GM10248 (cell line): ENCODE data around the gene COL8A1.

Source experiments
- CTCF ChIA-PET: fragments of 300-600 bp; sonication (Branson Sonifier 250); formaldehyde crosslinking; extraction: SDS; loops from one replicate; lab custom pipeline; 2021; ENCODE audit warnings: antibody characterized with exemption; lab: Yijun Ruan, JAX
- POLR2A ChIA-PET: fragments of 350-650 bp; sonication (Branson Sonifier 250); formaldehyde crosslinking; extraction: SDS; loops from one replicate; lab custom pipeline; 2020; ENCODE audit warnings: antibody characterized with exemption; lab: Yijun Ruan, JAX
- DNase-seq: peaks from one replicate; pipeline ENCODE4 v3.0.0; 2012; ENCODE audit errors: extremely low spot score
- TF ChIP-seq, protein P1 (sequence below): IDR thresholded peaks from 2 replicates; pipeline ENCODE4 v1.5.1; 2012; ENCODE audit warnings: mild to moderate bottlenecking, low read depth; ENCODE audit errors: extremely low read depth, missing control alignments, control extremely low read depth

Gene COL8A1

DNA sequence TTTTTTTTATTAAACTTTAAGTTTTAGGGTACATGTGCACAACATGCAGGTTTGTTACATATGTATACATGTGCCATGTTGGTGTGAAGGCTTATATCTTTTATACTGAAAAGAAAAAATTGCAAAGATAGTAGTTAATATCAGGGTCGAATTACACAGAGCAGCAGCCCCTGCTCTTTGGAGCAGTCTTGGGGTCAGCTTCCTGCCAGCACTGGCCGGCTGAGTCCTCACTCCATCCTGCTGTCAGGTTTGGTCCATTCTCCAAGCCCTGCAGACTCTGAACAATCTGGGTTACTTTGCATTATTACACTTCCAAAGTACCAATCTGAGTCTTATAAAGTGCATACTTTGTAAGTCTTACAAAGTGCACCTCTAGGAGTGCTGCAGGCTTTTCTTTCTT lies 66.0 kb downstream of the COL8A1 start:
- POLR2A ChIA-PET, result no interaction called here
- no peak for DNase-seq
- CTCF ChIA-PET, result no interaction called here
- TF ChIP-seq, protein P1, sequence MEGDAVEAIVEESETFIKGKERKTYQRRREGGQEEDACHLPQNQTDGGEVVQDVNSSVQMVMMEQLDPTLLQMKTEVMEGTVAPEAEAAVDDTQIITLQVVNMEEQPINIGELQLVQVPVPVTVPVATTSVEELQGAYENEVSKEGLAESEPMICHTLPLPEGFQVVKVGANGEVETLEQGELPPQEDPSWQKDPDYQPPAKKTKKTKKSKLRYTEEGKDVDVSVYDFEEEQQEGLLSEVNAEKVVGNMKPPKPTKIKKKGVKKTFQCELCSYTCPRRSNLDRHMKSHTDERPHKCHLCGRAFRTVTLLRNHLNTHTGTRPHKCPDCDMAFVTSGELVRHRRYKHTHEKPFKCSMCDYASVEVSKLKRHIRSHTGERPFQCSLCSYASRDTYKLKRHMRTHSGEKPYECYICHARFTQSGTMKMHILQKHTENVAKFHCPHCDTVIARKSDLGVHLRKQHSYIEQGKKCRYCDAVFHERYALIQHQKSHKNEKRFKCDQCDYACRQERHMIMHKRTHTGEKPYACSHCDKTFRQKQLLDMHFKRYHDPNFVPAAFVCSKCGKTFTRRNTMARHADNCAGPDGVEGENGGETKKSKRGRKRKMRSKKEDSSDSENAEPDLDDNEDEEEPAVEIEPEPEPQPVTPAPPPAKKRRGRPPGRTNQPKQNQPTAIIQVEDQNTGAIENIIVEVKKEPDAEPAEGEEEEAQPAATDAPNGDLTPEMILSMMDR, result no peak

GRCh38 chr3:99706410-99706809 lies 68.0 kb downstream of the COL8A1 start:
- POLR2A ChIA-PET, result no interaction called here
- TF ChIP-seq, protein P1, result no peak
- CTCF ChIA-PET, result interaction anchor here (0.7 to 1.5 kb wide), 3 partner anchors 12 to 41 kb away, joined by 3 to 4 read pairs (median 3); no protein-coding TSS in a partner anchor
- DNase-seq, result no peak

DNA sequence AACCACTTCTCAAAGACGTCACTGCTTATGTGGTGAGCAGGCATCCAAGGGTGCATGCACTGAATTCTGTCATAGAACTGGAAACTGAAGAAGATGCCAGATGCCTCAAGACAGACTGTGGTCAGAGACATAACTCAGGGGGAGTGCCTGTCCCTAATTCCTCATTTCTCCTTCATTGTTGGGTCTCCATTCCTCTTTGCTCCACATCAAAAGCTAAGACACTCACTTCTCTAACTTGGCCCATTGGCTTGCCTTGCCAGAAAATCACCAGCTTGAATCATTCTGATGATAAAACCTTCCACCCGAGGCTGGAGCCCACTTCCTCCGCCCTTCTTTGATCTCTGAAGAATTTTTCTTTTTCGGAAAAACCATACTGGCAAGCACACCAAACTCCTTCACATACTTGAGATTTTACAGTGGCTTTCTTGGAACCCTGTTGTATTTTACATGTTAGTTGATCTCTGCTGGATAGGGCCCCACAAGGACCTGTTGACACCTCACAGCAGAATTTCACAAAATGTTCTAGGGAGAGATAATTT lies 69.9 kb downstream of the COL8A1 start:
- CTCF ChIA-PET, result no interaction called here

GRCh38 chr3:99709686-99710085 lies 71.3 kb downstream of the COL8A1 start:
- CTCF ChIA-PET, result interaction anchor here (1.3 kb wide), 1 partner anchor 14 kb away, joined by 3 read pairs; no protein-coding TSS in a partner anchor
- no peak for DNase-seq
- POLR2A ChIA-PET, result no interaction called here
- TF ChIP-seq, protein P1, result no peak

More for the DNA sequence above, 69.9 kb downstream of the COL8A1 start:
- POLR2A ChIA-PET, result no interaction called here
- no peak for DNase-seq
- TF ChIP-seq, protein P1, result no peak

DNA sequence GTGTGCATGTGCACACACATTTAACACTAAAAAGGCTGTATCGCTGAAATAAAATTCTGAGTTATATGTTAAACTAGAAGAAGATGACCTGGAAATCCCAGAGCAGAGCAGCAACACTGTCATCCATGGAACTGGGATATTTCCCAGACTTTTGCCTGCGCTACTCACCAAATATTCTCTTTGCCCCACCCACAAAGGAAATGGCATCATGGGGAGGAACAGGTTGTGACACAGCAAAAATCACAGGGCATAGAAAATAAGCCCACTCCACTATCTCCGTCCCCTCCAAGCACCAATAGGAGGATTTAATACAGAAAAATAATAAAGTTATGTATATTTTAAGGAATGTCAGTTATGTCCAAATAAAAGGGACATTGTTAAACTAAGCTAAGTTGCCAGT lies 71.7 kb downstream of the COL8A1 start:
- ChIA-PET CTCF (interaction anchor here (1.3 kb wide), 1 partner anchor 14 kb away, joined by 3 read pairs; no protein-coding TSS in a partner anchor), POLR2A (no interaction called here)
- TF ChIP-seq, protein P1, result no peak
- no peak for DNase-seq

GRCh38 chr3:99711351-99711750 lies 73.0 kb downstream of the COL8A1 start:
- ChIA-PET CTCF (no interaction called here), POLR2A (no interaction called here)
- no peak for DNase-seq
- TF ChIP-seq, protein P1, result no peak
